A549 (cell line): ENCODE measurements around the gene FANCF. TPM values are rescaled to one million over a fixed set of nuclear protein-coding genes. Genes with fewer than 3 reads are reported as not detected.

Experiments used
- ATAC-seq, 2 experiments: fragments of 200-7000 bp in 1 of 2; fragments of >200 bp in 1 of 2; cut with Nextera tagmentation in 1 of 2; cut with Tn5 transposase in 1 of 2; 3 replicates each; pipeline versions ENCODE4 v1.8.0 to v1.9.1; 2018 to 2020; ENCODE audit warnings: mild to moderate bottlenecking in 1 of 2, moderate library complexity in 1 of 2
- CTCF ChIA-PET: fragments of 300-600 bp; sonication (Branson Sonifier 250); formaldehyde crosslinking; extraction: SDS; loops from one replicate; lab custom pipeline; 2021; ENCODE audit warnings: antibody characterized with exemption, inconsistent platforms; lab: Yijun Ruan, JAX
- POLR2A ChIA-PET: fragments of 350-600 bp; formaldehyde crosslinking; extraction: SDS; loops from one replicate; lab custom pipeline; 2021; ENCODE audit warnings: antibody characterized with exemption, inconsistent platforms; lab: Yijun Ruan, JAX
- DNase-seq, 2 experiments: peaks; one replicate each; pipeline versions ENCODE4 v3.0.0 to v3.0.0-alpha.2; 2011 to 2016; ENCODE audit warnings: low read depth in 1 of 2, low spot score in 1 of 2
- FAIRE-seq: peaks from 2 replicates; lab custom pipeline; 2011; peaks lifted over from hg19 to GRCh38; lab: Jason Lieb, UNC
- H3K27ac ChIP-seq, 2 experiments: fragments of >200 bp; sonication (Bioruptor Twin); formaldehyde crosslinking; 3 replicates each; pipeline ENCODE4 v1.5.1; 2016 to 2017
- H3K4me1 ChIP-seq: fragments of >200 bp; sonication (Bioruptor Twin); formaldehyde crosslinking; 3 replicates; pipeline ENCODE4 v1.6.1; 2016
- H3K4me2 ChIP-seq: fragments of >200 bp; sonication (Bioruptor Twin); formaldehyde crosslinking; 3 replicates; pipeline ENCODE4 v1.6.1; 2016
- H3K4me3 ChIP-seq: fragments of >200 bp; sonication (Bioruptor Twin); formaldehyde crosslinking; 3 replicates; pipeline ENCODE4 v1.5.1; 2016
- H3K9me3 ChIP-seq: fragments of >200 bp; sonication (Bioruptor Twin); formaldehyde crosslinking; 3 replicates; pipeline ENCODE4 v1.6.1; 2016
- ATOH8 ChIP-seq: fragments of 250-450 bp; sonication (Bioruptor Pico); IDR thresholded peaks from 2 replicates; pipeline ENCODE4 v1.5.0; 2020; ENCODE audit warnings: low read depth, mild to moderate bottlenecking, moderate library complexity
- CBX2 ChIP-seq: fragments of 200-600 bp; sonication (generic); IDR thresholded peaks from 2 replicates; pipeline ENCODE4 v1.6.1; 2016; ENCODE audit warnings: low read depth, mild to moderate bottlenecking, borderline replicate concordance
- CBX8 ChIP-seq: fragments of 200-600 bp; sonication (generic); IDR thresholded peaks from 2 replicates; pipeline ENCODE4 v1.6.1; 2016
- CTCF ChIP-seq: fragments of >200 bp; sonication (Bioruptor Twin); formaldehyde crosslinking; IDR thresholded peaks from 3 replicates; pipeline ENCODE4 v1.5.1; 2016
- EHF ChIP-seq: fragments of 250-450 bp; sonication (Bioruptor Pico); IDR thresholded peaks from 2 replicates; pipeline ENCODE4 v1.5.0; 2020; ENCODE audit warnings: mild to moderate bottlenecking
- ELK1 ChIP-seq: fragments of 150-350 bp; IDR thresholded peaks from 2 replicates; pipeline ENCODE4 v1.6.1; 2014; ENCODE audit warnings: low read depth, mild to moderate bottlenecking, low read length
- ESRRA ChIP-seq: fragments of 150-350 bp; IDR thresholded peaks from 2 replicates; pipeline ENCODE4 v1.6.1; 2014; ENCODE audit warnings: mild to moderate bottlenecking, low read length, borderline replicate concordance
- GATA3 ChIP-seq: IDR thresholded peaks from 2 replicates; pipeline ENCODE4 v1.6.1; 2012; ENCODE audit warnings: borderline replicate concordance
- HMGXB4 ChIP-seq: fragments of 250-450 bp; sonication (Bioruptor Pico); IDR thresholded peaks from 2 replicates; pipeline ENCODE4 v1.5.0; 2021; ENCODE audit warnings: mild to moderate bottlenecking, moderate library complexity, borderline replicate concordance
- HOXA7 ChIP-seq: fragments of 250-450 bp; sonication (Bioruptor Pico); IDR thresholded peaks from 2 replicates; pipeline ENCODE4 v1.5.0; 2020; ENCODE audit warnings: mild to moderate bottlenecking, moderate library complexity
- HOXB13 ChIP-seq: fragments of 250-450 bp; sonication (Bioruptor Pico); IDR thresholded peaks from 2 replicates; pipeline ENCODE4 v1.5.0; 2020; ENCODE audit warnings: low read depth, mild to moderate bottlenecking, moderate library complexity
- JUN ChIP-seq, 2 experiments: fragments of >200 bp; sonication (Bioruptor Twin); formaldehyde crosslinking; IDR thresholded peaks; 2 replicates in 1 of 2; 3 replicates in 1 of 2; pipeline ENCODE4 v1.6.1; 2016 to 2017
- MAFK ChIP-seq: fragments of 450-650 bp; IDR thresholded peaks from 2 replicates; pipeline ENCODE4 v1.6.1; 2014; ENCODE audit not compliant: partially characterized antibody
- MAX ChIP-seq: IDR thresholded peaks from 2 replicates; pipeline ENCODE4 v1.6.1; 2012
- MAZ ChIP-seq: fragments of 150-350 bp; IDR thresholded peaks from 2 replicates; pipeline ENCODE4 v1.6.1; 2014; ENCODE audit warnings: antibody characterized with exemption, low read depth, low read length, borderline replicate concordance
- NFE2L2 ChIP-seq: fragments of 150-350 bp; conservative IDR thresholded peaks from 2 replicates; pipeline ENCODE4 v1.6.1; 2014; ENCODE audit warnings: low read length
- NPAS2 ChIP-seq: fragments of 250-450 bp; sonication (Bioruptor Pico); IDR thresholded peaks from 2 replicates; pipeline ENCODE4 v1.8.0; 2022; ENCODE audit warnings: mild to moderate bottlenecking, moderate library complexity, borderline replicate concordance
- NR3C1 ChIP-seq: fragments of >200 bp; sonication (Bioruptor Twin); formaldehyde crosslinking; IDR thresholded peaks from 3 replicates; pipeline ENCODE4 v1.6.1; 2017
- PBX3 ChIP-seq: IDR thresholded peaks from 2 replicates; pipeline ENCODE4 v1.6.1; 2012
- PHF8 ChIP-seq: fragments of 200-600 bp; sonication (generic); IDR thresholded peaks from 2 replicates; pipeline ENCODE4 v1.6.1; 2016; ENCODE audit warnings: low read depth, mild to moderate bottlenecking, antibody characterized with exemption, moderate library complexity, borderline replicate concordance
- RAD21 ChIP-seq, 2 experiments: fragments of >200 bp in 1 of 2; sonication (Bioruptor Twin) in 1 of 2; formaldehyde crosslinking in 1 of 2; IDR thresholded peaks in 1 of 2; conservative IDR thresholded peaks in 1 of 2; 2 replicates in 1 of 2; 3 replicates in 1 of 2; pipeline ENCODE4 v1.6.1; 2012 to 2018; ENCODE audit warnings: inconsistent platforms in 1 of 2
- RCOR1 ChIP-seq: fragments of 150-350 bp; IDR thresholded peaks from 2 replicates; pipeline ENCODE4 v1.6.1; 2014; ENCODE audit warnings: antibody characterized with exemption, low read length, low read depth
- RFX5 ChIP-seq: fragments of 450-650 bp; IDR thresholded peaks from 2 replicates; pipeline ENCODE4 v1.7.1; 2014; ENCODE audit warnings: antibody characterized with exemption, mild to moderate bottlenecking, moderate library complexity
- SREBF2 ChIP-seq: fragments of 450-650 bp; IDR thresholded peaks from 2 replicates; pipeline ENCODE4 v1.6.1; 2014; ENCODE audit warnings: mild to moderate bottlenecking, moderate library complexity
- TP53 ChIP-seq: fragments of 250-450 bp; sonication (Bioruptor Pico); IDR thresholded peaks from 2 replicates; pipeline ENCODE4 v1.5.0; 2021; ENCODE audit warnings: mild to moderate bottlenecking, moderate library complexity
- WGBS: methylation state at CpG from one replicate; pipeline ENCODE4 v1.1.6; 2017; ENCODE audit errors: missing lambda C conversion rate; 5-methylcytosine and 5-hydroxymethylcytosine counted together
- polyA plus RNA-seq, 4 experiments: library from polyadenylated mRNA; depleted of rRNA in 3 of 4; stranded (reverse); fragments of >200 nt; fragmentation: RNase III in 1 of 4; extraction: RNeasy Plus Mini Kit Qiagen cat#74134 plus additional on column Dnase treatment in 1 of 4; gene quantifications; 2 replicates in 3 of 4; 3 replicates in 1 of 4; pipeline ENCODE4 v1.2.3, GENCODE V29; 2011 to 2017

The FANCF gene
- polyA plus RNA-seq, 2 of the 4 experiments (the other 2 are of a cell fraction) = 10.9 to 11.1 TPM

GRCh38 chr11:22670830-22671229 is 45.2 kb upstream of the FANCF start:
- ChIA-PET CTCF (interaction anchor here (1.1 to 1.4 kb wide), 4 partner anchors 36 to 159 kb away, joined by 3 to 6 read pairs (median 4); partner anchors contain the start of gene SVIP), POLR2A (no interaction called here)
- Histone ChIP-seq H3K9me3 (no peaks in the 10 kb centered on the region), H3K4me2 (no peak overlapping the region), H3K4me1 (peaks cover 6% of the 10 kb centered on the region; the same call in 1 of the 3 replicates), H3K27ac (no peak overlapping the region), H3K4me3 (no peak overlapping the region)
- 3% methylated on average over 1 of the region's 1 CpG for WGBS
- FAIRE-seq (no peak), ATAC-seq (peak; percentile 66 to 72; a peak in 3 of 6 replicates), DNase-seq (peak in 1 of 2 experiments; percentile 24)
- TF ChIP-seq PHF8 = no peak
- no peak for TF ChIP-seq RFX5
- TF ChIP-seq NFE2L2 = no peak
- TF ChIP-seq CTCF = peak; percentile 16; the same call in 1 of the 3 replicates
- TF ChIP-seq EHF (CRISPR knock-in tag) = no peak
- peak in 1 of 2 experiments; percentile 27; a peak in 1 of 5 replicates for TF ChIP-seq RAD21 (conservative IDR thresholded peaks at IDR 0.05 in 1 of 2, IDR thresholded peaks at IDR 0.05 in 1 of 2)
- TF ChIP-seq, all 56 proteins: peak for 2

- ATAC-seq = no peak
- TF ChIP-seq PBX3 (no peak), GATA3 (no peak), ESRRA (no peak), MAFK (no peak), JUN (IDR thresholded peaks at IDR 0.05) (no peak), CBX8 (no peak; the same call in 1 of the 2 replicates), RCOR1 (no peak), HOXA7 (no peak), ELK1 (no peak), HMGXB4 (CRISPR knock-in tag) (no peak), MAX (no peak), NR3C1 (no peak), HOXB13 (CRISPR knock-in tag) (no peak), SREBF2 (no peak), CBX2 (no peak), TP53 (CRISPR knock-in tag) (no peak), MAZ (no peak), ATOH8 (CRISPR knock-in tag) (no peak), NPAS2 (CRISPR knock-in tag) (no peak)
- no peak overlapping the region for H3K4me2 ChIP-seq
- no peak overlapping the region for H3K27ac ChIP-seq
- H3K4me3 ChIP-seq = no peak overlapping the region
- WGBS = 0% methylated on average over 2 of the region's 2 CpGs
- H3K4me1 ChIP-seq = peaks cover 6% of the 10 kb centered on the region; the same call in 1 of the 3 replicates
- ChIA-PET CTCF (no interaction called here), POLR2A (no interaction called here)
- no peak for FAIRE-seq
- no peak for DNase-seq
- H3K9me3 ChIP-seq = no peaks in the 10 kb centered on the region
Measured at GRCh38 chr11:22669368-22669767, 43.7 kb upstream of the FANCF start.
